HAP-1 (cell line): ENCODE measurements around the gene CTNNAL1.
"Not testable (repeated sequence)": the region's sequence is repeated elsewhere in the genome, so short reads cannot be mapped to it uniquely, and the experiment has no call there.

Source experiments
- DNase-seq, 2 experiments: peaks; one replicate each; pipeline ENCODE4 v3.0.0-alpha.2; 2016 to 2020; ENCODE audit warnings: low spot score in 2 of 2
- H3K27me3 ChIP-seq: fragments of 250-450 bp; sonication (Bioruptor Pico); 2 replicates; pipeline ENCODE4 v1.5.1; 2020; ENCODE audit warnings: low read depth, mild to moderate bottlenecking, moderate library complexity
- H3K36me3 ChIP-seq: fragments of 250-450 bp; sonication (Bioruptor Pico); replicated peaks from 2 replicates; pipeline ENCODE4 v1.5.1; 2020; ENCODE audit warnings: mild to moderate bottlenecking
- H3K4me1 ChIP-seq: fragments of 250-450 bp; sonication (Bioruptor Pico); 2 replicates; pipeline ENCODE4 v1.5.1; 2020; ENCODE audit warnings: mild to moderate bottlenecking
- H3K4me3 ChIP-seq: fragments of 250-450 bp; sonication (Bioruptor Pico); 2 replicates; pipeline ENCODE4 v1.5.1; 2020; ENCODE audit warnings: mild to moderate bottlenecking, moderate library complexity
- H3K9me3 ChIP-seq: fragments of 250-450 bp; sonication (Bioruptor Pico); 2 replicates; pipeline ENCODE4 v1.5.1; 2020; ENCODE audit warnings: mild to moderate bottlenecking, moderate library complexity
- in situ Hi-C: fragments of 300-500 bp; cut with MboI; formaldehyde crosslinking; loops from 3 replicates; pipeline ENCODE4 v1.14.3; 2020; ENCODE audit warnings: low sequenced_read_pairs, inconsistent platforms, mixed read lengths

The CTNNAL1 gene

DNA sequence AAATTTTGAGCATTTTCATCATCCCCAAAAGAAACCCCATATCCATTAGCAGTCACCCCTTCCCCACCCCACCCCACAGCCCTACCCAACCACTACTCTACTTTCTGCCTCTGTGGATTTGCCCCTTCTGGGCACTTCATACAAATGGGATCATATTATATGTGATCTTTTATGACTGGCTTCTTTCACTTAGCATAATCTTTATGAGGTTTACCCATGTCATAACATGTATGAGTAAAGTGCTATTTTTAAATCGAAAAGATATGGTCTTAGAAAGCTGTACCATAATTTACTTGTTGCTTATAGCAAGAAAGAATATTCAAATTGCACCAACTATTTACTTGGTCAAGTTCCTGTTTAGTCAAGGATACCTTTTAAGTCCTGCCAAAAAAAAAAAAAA lies 92.1 kb downstream of the CTNNAL1 start:
- DNase-seq: no peak
- Histone ChIP-seq H3K36me3 (peaks cover 56% of the 10 kb centered on the region), H3K4me1 (no peaks in the 10 kb centered on the region; the same call in 1 of the 2 replicates), H3K9me3 (no peaks in the 10 kb centered on the region), H3K27me3 (no peaks in the 10 kb centered on the region), H3K4me3 (no peak overlapping the region)
- in situ Hi-C loops: no loop called here

DNA sequence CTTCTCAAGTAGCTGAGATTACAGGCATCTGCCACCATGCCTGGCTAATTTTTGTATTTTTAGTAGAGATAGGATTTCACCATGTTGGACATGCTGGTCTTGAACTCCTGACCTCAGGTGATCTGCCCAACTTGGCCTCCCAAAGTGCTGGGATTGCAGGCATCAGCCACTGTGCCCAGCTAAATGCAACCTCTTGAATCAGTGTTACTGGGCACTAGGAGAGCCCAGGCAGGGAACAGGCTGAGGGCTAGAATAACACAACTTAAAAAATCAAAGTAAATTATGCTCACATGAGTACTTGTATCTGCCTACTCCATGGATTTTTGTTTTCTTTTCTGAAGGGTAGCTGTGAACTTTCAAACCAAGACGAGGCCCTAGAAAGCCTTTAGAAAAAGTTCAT lies 92.9 kb downstream of the CTNNAL1 start:
- H3K4me1 ChIP-seq, H3K9me3 ChIP-seq, DNase-seq, H3K27me3 ChIP-seq, H3K4me3 ChIP-seq, in situ Hi-C loops: not testable (repeated sequence)
- peaks cover 54% of the 10 kb centered on the region for H3K36me3 ChIP-seq

GRCh38 chr9:108919517-108919916 lies 93.8 kb downstream of the CTNNAL1 start:
- Histone ChIP-seq H3K9me3 (no peaks in the 10 kb centered on the region), H3K36me3 (peaks cover 49% of the 10 kb centered on the region), H3K27me3 (no peaks in the 10 kb centered on the region), H3K4me1 (no peaks in the 10 kb centered on the region), H3K4me3 (no peak overlapping the region)
- in situ Hi-C loops: no loop called here
- DNase-seq: no peak

DNA sequence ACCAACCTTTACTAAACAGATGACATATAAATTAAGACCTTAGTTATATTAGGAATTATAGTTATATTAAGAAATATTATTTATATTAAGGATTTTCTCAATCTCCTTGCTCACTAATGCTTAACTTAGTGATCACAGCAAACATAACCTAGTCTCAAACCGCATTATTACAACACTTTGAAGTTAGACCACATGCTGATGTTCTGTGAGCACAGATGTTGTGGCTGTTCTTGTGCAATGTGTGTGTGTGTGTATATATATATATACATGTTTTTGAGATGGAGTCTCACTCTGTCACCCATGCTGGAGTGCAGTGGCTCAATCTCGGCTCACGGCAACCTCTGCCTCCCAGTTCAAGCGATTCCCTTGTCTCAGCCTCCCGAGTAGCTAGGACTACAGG lies 99.9 kb downstream of the CTNNAL1 start:
- Histone ChIP-seq H3K27me3 (no peaks in the 10 kb centered on the region), H3K36me3 (peaks cover 51% of the 10 kb centered on the region), H3K9me3 (no peaks in the 10 kb centered on the region), H3K4me1 (no peaks in the 10 kb centered on the region), H3K4me3 (no peak overlapping the region)
- in situ Hi-C loops: no loop called here
- DNase-seq: no peak

DNA sequence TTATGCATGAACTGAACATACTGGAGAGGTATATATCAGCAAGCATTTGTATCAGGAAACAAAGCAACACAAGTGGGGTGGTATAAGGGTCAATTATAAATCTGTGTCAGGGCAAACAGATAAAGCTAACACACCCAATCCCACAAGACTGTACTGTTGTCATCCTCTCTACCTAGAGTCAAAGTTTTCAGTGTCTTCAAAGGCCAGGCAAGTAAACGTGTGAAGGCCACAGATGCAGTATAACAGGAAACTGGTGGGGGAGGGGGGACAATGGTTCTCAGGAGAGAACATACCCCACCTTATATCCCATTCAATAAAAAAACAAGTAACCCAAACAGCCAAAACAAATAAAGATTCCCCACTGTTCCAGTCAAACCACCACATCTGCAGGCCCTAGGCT lies 101.5 kb downstream of the CTNNAL1 start:
- no peak for DNase-seq
- Histone ChIP-seq H3K4me3 (no peak overlapping the region), H3K4me1 (no peaks in the 10 kb centered on the region), H3K9me3 (no peaks in the 10 kb centered on the region), H3K36me3 (peaks cover 61% of the 10 kb centered on the region), H3K27me3 (no peaks in the 10 kb centered on the region)
- in situ Hi-C loops: no loop called here

DNA sequence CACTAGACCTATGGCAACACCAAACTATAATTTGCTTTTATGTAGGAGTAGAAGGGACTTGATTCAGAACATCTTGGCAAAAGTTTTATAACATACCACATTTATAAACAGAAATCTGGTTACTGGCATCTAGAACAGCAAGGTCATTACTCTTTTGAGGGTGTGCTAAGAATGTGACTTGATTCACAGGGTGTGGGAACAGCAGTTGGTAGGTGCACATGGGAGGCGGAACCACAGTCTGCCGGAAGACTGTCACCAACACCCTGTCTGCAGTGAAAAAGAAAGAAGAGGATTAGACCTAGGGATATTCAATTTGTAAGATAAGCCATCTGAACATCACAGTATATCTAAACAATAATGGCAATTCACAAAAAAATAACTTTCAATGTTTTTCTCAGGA lies 102.4 kb downstream of the CTNNAL1 start:
- H3K4me1 ChIP-seq: no peaks in the 10 kb centered on the region

DNA sequence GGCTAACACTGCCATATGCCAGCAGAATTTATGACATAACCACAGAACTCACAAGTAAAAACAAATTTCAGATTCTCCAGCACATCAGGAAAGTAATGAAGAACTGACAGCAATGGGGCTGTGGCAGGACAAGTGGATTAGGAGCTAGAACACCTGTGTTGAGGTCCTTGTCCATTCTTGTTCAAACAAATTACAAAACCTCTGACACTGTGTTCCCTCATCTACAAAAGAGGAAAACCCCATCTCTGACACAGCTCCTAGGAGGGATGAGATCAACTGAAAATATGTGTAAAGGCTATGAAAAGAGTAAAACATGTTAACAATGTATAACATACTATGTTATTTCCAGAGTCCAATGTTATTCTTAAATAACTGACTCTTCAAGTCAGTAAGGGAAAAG lies 102.9 kb downstream of the CTNNAL1 start:
- in situ Hi-C loops: no loop called here

More for the DNA sequence above, 102.4 kb downstream of the CTNNAL1 start:
- peaks cover 66% of the 10 kb centered on the region for H3K36me3 ChIP-seq
- no peak for DNase-seq
- H3K27me3 ChIP-seq: no peaks in the 10 kb centered on the region
- H3K9me3 ChIP-seq: no peaks in the 10 kb centered on the region
- in situ Hi-C loops: no loop called here
- no peak overlapping the region for H3K4me3 ChIP-seq

DNA sequence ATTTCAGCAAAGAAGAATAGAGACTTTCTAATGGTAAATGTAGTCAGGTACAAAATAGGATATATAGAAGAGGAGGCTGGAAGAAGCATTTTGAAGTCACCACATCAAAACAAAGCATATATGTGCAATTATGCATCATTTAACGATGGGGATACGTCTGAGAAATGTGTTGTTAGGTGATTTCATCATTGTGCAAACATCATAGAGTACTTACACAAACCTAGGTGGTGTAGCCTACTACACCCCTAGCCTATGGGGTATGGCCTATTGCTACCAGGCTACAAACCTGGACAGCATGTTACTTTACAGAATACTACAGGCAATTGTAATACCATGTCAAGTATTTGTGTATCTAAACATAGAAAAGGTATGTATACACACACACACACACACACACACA lies 107.8 kb downstream of the CTNNAL1 start:
- Histone ChIP-seq H3K36me3 (peaks cover 77% of the 10 kb centered on the region), H3K4me3 (no peak overlapping the region)
- no peak for DNase-seq

More for the DNA sequence above, 102.9 kb downstream of the CTNNAL1 start:
- no peak for DNase-seq
- no peaks in the 10 kb centered on the region for H3K4me1 ChIP-seq
- H3K36me3 ChIP-seq: peaks cover 68% of the 10 kb centered on the region
- H3K27me3 ChIP-seq: no peaks in the 10 kb centered on the region
- H3K9me3 ChIP-seq: no peaks in the 10 kb centered on the region
- no peak overlapping the region for H3K4me3 ChIP-seq

DNA sequence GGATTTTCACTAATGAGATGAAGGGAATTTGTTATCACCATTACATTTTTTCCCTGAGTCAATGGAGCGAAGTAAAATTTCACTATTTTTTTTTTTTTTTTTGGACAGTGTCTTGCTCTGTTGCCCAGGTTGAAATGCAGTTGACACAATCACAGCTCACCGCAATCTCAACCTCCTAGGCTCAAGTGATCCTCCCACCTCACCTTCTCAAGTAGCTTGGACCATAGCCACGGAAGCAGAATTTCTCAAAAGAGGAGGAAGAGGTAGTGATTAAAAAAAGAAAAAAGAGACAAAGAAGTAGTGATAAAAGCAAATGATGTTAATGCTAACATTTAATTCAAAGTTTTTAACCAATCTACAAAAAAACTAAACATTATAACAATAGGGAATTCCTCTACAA lies 109.1 kb downstream of the CTNNAL1 start:
- in situ Hi-C loops: no loop called here
- no peak for DNase-seq
- peaks cover 81% of the 10 kb centered on the region for H3K36me3 ChIP-seq
- H3K9me3 ChIP-seq: no peaks in the 10 kb centered on the region
- H3K4me3 ChIP-seq: no peak overlapping the region
- no peaks in the 10 kb centered on the region for H3K27me3 ChIP-seq
- no peaks in the 10 kb centered on the region for H3K4me1 ChIP-seq

More for the DNA sequence above, 107.8 kb downstream of the CTNNAL1 start:
- Histone ChIP-seq H3K4me1 (no peaks in the 10 kb centered on the region), H3K9me3 (no peaks in the 10 kb centered on the region), H3K27me3 (no peaks in the 10 kb centered on the region)
- in situ Hi-C loops: no loop called here

GRCh38 chr9:108903420-108904103 lies 109.7 kb downstream of the CTNNAL1 start:
- Histone ChIP-seq H3K36me3 (peaks cover 83% of the 10 kb centered on the region), H3K4me1 (no peaks in the 10 kb centered on the region), H3K9me3 (no peaks in the 10 kb centered on the region), H3K4me3 (no peak overlapping the region), H3K27me3 (no peaks in the 10 kb centered on the region)
- no peak for DNase-seq
- in situ Hi-C loops: no loop called here

DNA sequence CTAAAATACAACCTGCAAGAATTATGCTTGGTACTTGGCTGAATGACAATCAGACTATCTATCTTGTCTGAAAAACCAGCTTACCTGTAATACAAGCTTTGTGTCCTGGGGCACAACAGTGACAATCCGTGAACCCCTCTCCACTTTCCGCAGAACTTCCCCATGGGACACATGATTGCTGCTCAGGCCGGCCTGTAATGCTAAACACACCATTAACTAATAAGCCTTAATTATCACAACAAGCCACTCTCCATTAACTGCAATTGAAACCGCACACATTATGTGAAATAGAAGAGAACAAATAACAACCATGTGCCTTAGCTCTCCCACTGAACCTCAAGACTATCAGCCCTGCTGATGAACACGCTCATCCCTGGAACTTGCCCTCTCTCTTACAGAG lies 113.1 kb downstream of the CTNNAL1 start:
- Histone ChIP-seq H3K9me3 (no peaks in the 10 kb centered on the region), H3K4me3 (no peak overlapping the region), H3K27me3 (no peaks in the 10 kb centered on the region), H3K36me3 (peaks cover 80% of the 10 kb centered on the region), H3K4me1 (no peaks in the 10 kb centered on the region)
- in situ Hi-C loops: no loop called here
- no peak for DNase-seq

- DNase-seq: not testable (repeated sequence)
- H3K36me3 ChIP-seq: peaks cover 82% of the 10 kb centered on the region
These were observed 114.1 kb downstream of the CTNNAL1 start for GRCh38 chr9:108899023-108899695.

GRCh38 chr9:108897324-108898096 lies 115.8 kb downstream of the CTNNAL1 start:
- Histone ChIP-seq H3K4me1 (no peaks in the 10 kb centered on the region), H3K4me3 (no peak overlapping the region), H3K27me3 (no peaks in the 10 kb centered on the region), H3K36me3 (peaks cover 85% of the 10 kb centered on the region), H3K9me3 (no peaks in the 10 kb centered on the region)
- no peak for DNase-seq
- in situ Hi-C loops: no loop called here

More at GRCh38 chr9:108899023-108899695, 114.1 kb downstream of the CTNNAL1 start:
- in situ Hi-C loops, H3K4me3 ChIP-seq, H3K27me3 ChIP-seq, H3K4me1 ChIP-seq, H3K9me3 ChIP-seq: not testable (repeated sequence)
